OCI-LY7 (cell line): Measurements from ENCODE around the gene CHSY3. TPM values are rescaled to one million over a fixed set of nuclear protein-coding genes. Genes with fewer than 3 reads are reported as not detected.

Source experiments
- BruUV-seq: library from RNA; stranded (reverse); fragments of 400-500 nt; replicated peaks from 2 replicates; lab custom pipeline; 2021; lab: Mats Ljungman, UMichigan
- CTCF ChIA-PET: fragments of 300-600 bp; sonication (Branson Sonifier 250); formaldehyde crosslinking; loops from one replicate; lab custom pipeline; 2022; ENCODE audit warnings: antibody characterized with exemption; ENCODE audit not compliant: unreplicated experiment; lab: Charles Lee
- POLR2A ChIA-PET: fragments of 300-600 bp; sonication (Branson Sonifier 250); formaldehyde crosslinking; loops from one replicate; lab custom pipeline; 2022; ENCODE audit warnings: antibody characterized with exemption; lab: Charles Lee
- DNase-seq: peaks from one replicate; pipeline ENCODE4 v3.0.0-alpha.2; 2015; ENCODE audit warnings: low spot score
- H2AFZ ChIP-seq: fragments of 200-600 bp; sonication (generic), shearing (Covaris generic); 2 replicates; pipeline ENCODE4 v1.6.1; 2014; ENCODE audit warnings: mild to moderate bottlenecking, antibody characterized with exemption, low read length, moderate library complexity
- H3K27ac ChIP-seq: fragments of 200-600 bp; sonication (generic); 2 replicates; pipeline ENCODE4 v1.5.1; 2014; ENCODE audit warnings: mixed run types, low read depth, mild to moderate bottlenecking, moderate library complexity, low read length, inconsistent platforms; ENCODE audit not compliant: poor library complexity, severe bottlenecking
- H3K36me3 ChIP-seq: fragments of 200-600 bp; sonication (generic); 2 replicates; pipeline ENCODE4 v1.6.1; 2014; ENCODE audit warnings: mild to moderate bottlenecking, antibody characterized with exemption, low read length, moderate library complexity, mixed read lengths; ENCODE audit not compliant: insufficient read depth
- H3K4me1 ChIP-seq: fragments of 200-600 bp; sonication (generic); 2 replicates; pipeline ENCODE4 v1.5.1; 2014; ENCODE audit warnings: mild to moderate bottlenecking, low read length; ENCODE audit not compliant: insufficient read depth, poor library complexity, severe bottlenecking
- H3K4me2 ChIP-seq: fragments of 200-600 bp; sonication (generic); 2 replicates; pipeline ENCODE4 v1.6.1; 2014; ENCODE audit warnings: mild to moderate bottlenecking, low read length
- H3K4me3 ChIP-seq: fragments of 200-600 bp; sonication (generic); 2 replicates; pipeline ENCODE4 v1.5.1; 2014; ENCODE audit warnings: mild to moderate bottlenecking, low read depth, low read length; ENCODE audit not compliant: poor library complexity, severe bottlenecking
- H3K79me2 ChIP-seq: fragments of 200-600 bp; sonication (generic); 2 replicates; pipeline ENCODE4 v1.6.1; 2016; ENCODE audit warnings: low read depth, mild to moderate bottlenecking, low read length, moderate library complexity, mixed read lengths; ENCODE audit not compliant: insufficient read depth
- H3K9me2 ChIP-seq: fragments of 200-600 bp; sonication (generic); 2 replicates; pipeline ENCODE4 v1.6.1; 2016; ENCODE audit warnings: mild to moderate bottlenecking, low read length, mixed read lengths; ENCODE audit not compliant: insufficient read depth
- H3K9me3 ChIP-seq: fragments of 200-600 bp; sonication (generic); 2 replicates; pipeline ENCODE4 v1.6.1; 2014; ENCODE audit warnings: mild to moderate bottlenecking, mixed run types, low read length, mixed read lengths
- H4K20me1 ChIP-seq: fragments of 200-600 bp; sonication (generic); 2 replicates; pipeline ENCODE4 v1.6.1; 2014; ENCODE audit warnings: mild to moderate bottlenecking, antibody characterized with exemption, low read length, moderate library complexity, mixed read lengths; ENCODE audit not compliant: insufficient read depth
- EZH2phosphoT487 ChIP-seq: fragments of 200-600 bp; sonication (generic); IDR thresholded peaks from 2 replicates; pipeline ENCODE4 v1.6.1; 2018; ENCODE audit warnings: low read depth, borderline replicate concordance, mild to moderate bottlenecking, mixed run types, antibody characterized with exemption, low read length, moderate library complexity, mixed read lengths
- intact Hi-C: fragments of 100-400 bp; cut with micrococcal nuclease; formaldehyde crosslinking; loops from one replicate; pipeline ENCODE4 v1.10.0; 2022; ENCODE audit not compliant: unreplicated experiment
- total RNA-seq, 2 experiments: library from RNA; depleted of rRNA in 1 of 2; stranded (reverse); fragments of >200 nt in 1 of 2; shearing (Covaris generic) in 1 of 2; gene quantifications; 2 replicates each; pipeline ENCODE4 v1.2.3, GENCODE V29; 2014 to 2022
- TF ChIP-seq, protein P1 (sequence below): fragments of 200-600 bp; sonication (generic); conservative IDR thresholded peaks from 2 replicates; pipeline ENCODE4 v1.5.1; 2014; ENCODE audit warnings: mild to moderate bottlenecking, antibody characterized with exemption, low read length, moderate library complexity, mixed read lengths

The CHSY3 gene
- total RNA-seq, 2 experiments from 2014 or later = not detected

GRCh38 chr5:130074820-130075219 is 170.6 kb downstream of the CHSY3 start:
- no peaks in the 10 kb centered on the region for H3K9me2 ChIP-seq
- no peaks in the 10 kb centered on the region for H3K36me3 ChIP-seq
- TF ChIP-seq EZH2phosphoT487 = no peak
- TF ChIP-seq, protein P1, sequence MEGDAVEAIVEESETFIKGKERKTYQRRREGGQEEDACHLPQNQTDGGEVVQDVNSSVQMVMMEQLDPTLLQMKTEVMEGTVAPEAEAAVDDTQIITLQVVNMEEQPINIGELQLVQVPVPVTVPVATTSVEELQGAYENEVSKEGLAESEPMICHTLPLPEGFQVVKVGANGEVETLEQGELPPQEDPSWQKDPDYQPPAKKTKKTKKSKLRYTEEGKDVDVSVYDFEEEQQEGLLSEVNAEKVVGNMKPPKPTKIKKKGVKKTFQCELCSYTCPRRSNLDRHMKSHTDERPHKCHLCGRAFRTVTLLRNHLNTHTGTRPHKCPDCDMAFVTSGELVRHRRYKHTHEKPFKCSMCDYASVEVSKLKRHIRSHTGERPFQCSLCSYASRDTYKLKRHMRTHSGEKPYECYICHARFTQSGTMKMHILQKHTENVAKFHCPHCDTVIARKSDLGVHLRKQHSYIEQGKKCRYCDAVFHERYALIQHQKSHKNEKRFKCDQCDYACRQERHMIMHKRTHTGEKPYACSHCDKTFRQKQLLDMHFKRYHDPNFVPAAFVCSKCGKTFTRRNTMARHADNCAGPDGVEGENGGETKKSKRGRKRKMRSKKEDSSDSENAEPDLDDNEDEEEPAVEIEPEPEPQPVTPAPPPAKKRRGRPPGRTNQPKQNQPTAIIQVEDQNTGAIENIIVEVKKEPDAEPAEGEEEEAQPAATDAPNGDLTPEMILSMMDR = no peak
- no TSS peak for BruUV-seq
- H2AFZ ChIP-seq = no peak overlapping the region
- no peak overlapping the region for H3K27ac ChIP-seq
- H4K20me1 ChIP-seq = no peaks in the 10 kb centered on the region
- no peaks in the 10 kb centered on the region for H3K9me3 ChIP-seq
- H3K4me1 ChIP-seq = no peaks in the 10 kb centered on the region
- intact Hi-C loops = no loop called here
- ChIA-PET CTCF (no interaction called here), POLR2A (interaction anchor here (0.6 kb wide), 1 partner anchor 990 kb away, joined by 4 read pairs; no protein-coding TSS in a partner anchor)
- H3K79me2 ChIP-seq = no peaks in the 10 kb centered on the region
- DNase-seq = no peak
- no peak overlapping the region for H3K4me3 ChIP-seq
- no peak overlapping the region for H3K4me2 ChIP-seq

DNA sequence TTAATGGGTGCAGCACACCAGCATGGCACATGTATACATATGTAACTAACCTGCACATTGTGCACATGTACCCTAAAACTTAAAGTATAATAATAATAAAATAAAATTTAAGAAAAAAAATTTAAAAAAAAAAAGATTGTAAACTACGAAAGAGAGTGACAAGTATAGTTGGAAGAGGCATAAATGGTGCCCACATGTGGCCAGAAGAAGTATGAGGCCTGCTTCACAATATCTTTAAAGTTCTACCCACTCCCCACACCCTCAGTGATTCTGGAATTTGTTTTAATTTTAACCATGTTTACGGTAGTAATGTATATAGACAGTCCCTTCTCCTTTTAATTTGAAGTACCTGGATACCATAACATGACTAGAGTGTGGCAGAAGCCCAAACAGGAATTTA is 172.7 kb downstream of the CHSY3 start:
- Histone ChIP-seq H3K36me3 (no peaks in the 10 kb centered on the region), H3K4me2 (no peak overlapping the region), H4K20me1 (no peaks in the 10 kb centered on the region), H3K4me1 (no peaks in the 10 kb centered on the region), H2AFZ (no peak overlapping the region), H3K9me3 (no peaks in the 10 kb centered on the region), H3K9me2 (no peaks in the 10 kb centered on the region), H3K79me2 (no peaks in the 10 kb centered on the region), H3K27ac (no peak overlapping the region), H3K4me3 (no peak overlapping the region)
- no TSS peak for BruUV-seq
- POLR2A ChIA-PET = no interaction called here
- DNase-seq = no peak
- no peak for TF ChIP-seq EZH2phosphoT487
- TF ChIP-seq, protein P1 = no peak
- CTCF ChIA-PET = no interaction called here
- intact Hi-C loops = no loop called here

DNA sequence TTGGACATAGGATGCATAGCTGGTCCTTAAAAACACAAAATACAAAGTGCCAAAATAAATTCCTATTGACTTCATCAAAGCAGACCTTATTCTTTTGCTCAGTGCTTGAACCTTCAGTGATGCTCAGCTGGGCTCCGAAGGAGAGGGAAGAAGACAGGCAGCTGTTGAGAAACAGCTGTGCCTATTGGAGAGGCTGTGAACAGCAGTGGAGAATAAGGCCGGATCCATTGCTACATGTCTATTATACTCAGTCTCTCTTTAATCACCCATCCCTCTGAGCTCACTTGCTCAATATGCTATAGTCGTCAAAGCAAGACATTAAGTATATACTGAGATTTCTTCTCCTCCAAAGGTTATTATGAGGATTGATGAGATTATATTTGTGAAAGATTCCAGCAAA is 174.4 kb downstream of the CHSY3 start:
- Histone ChIP-seq H4K20me1 (no peaks in the 10 kb centered on the region), H3K4me3 (no peak overlapping the region), H3K9me3 (no peaks in the 10 kb centered on the region), H3K79me2 (no peaks in the 10 kb centered on the region), H3K36me3 (no peaks in the 10 kb centered on the region), H3K4me2 (no peak overlapping the region), H3K27ac (no peak overlapping the region), H2AFZ (no peak overlapping the region), H3K4me1 (no peaks in the 10 kb centered on the region), H3K9me2 (no peaks in the 10 kb centered on the region)
- DNase-seq = no peak
- intact Hi-C loops = no loop called here
- BruUV-seq = no TSS peak
- CTCF ChIA-PET = no interaction called here
- POLR2A ChIA-PET = interaction anchor here (1.0 to 1.1 kb wide), 2 partner anchors 22 to 40 kb away, joined by 3 to 4 read pairs; no protein-coding TSS in a partner anchor
- TF ChIP-seq EZH2phosphoT487 = no peak
- TF ChIP-seq, protein P1 = no peak
